A549 (cell line): Measurements from ENCODE around the gene TRUB2. TPM values are rescaled to one million over a fixed set of nuclear protein-coding genes. Genes with fewer than 3 reads are reported as not detected.

Experiments used
- ATAC-seq, 2 experiments: fragments of 200-7000 bp in 1 of 2; fragments of >200 bp in 1 of 2; cut with Nextera tagmentation in 1 of 2; cut with Tn5 transposase in 1 of 2; 3 replicates each; pipeline versions ENCODE4 v1.8.0 to v1.9.1; 2018 to 2020; ENCODE audit warnings: mild to moderate bottlenecking in 1 of 2, moderate library complexity in 1 of 2
- CTCF ChIA-PET: fragments of 300-600 bp; sonication (Branson Sonifier 250); formaldehyde crosslinking; extraction: SDS; loops from one replicate; lab custom pipeline; 2021; ENCODE audit warnings: antibody characterized with exemption, inconsistent platforms; lab: Yijun Ruan, JAX
- POLR2A ChIA-PET: fragments of 350-600 bp; formaldehyde crosslinking; extraction: SDS; loops from one replicate; lab custom pipeline; 2021; ENCODE audit warnings: antibody characterized with exemption, inconsistent platforms; lab: Yijun Ruan, JAX
- DNase-seq, 2 experiments: peaks; one replicate each; pipeline versions ENCODE4 v3.0.0 to v3.0.0-alpha.2; 2011 to 2016; ENCODE audit warnings: low read depth in 1 of 2, low spot score in 1 of 2
- FAIRE-seq: peaks from 2 replicates; lab custom pipeline; 2011; peaks lifted over from hg19 to GRCh38; lab: Jason Lieb, UNC
- H3K27ac ChIP-seq, 2 experiments: fragments of >200 bp; sonication (Bioruptor Twin); formaldehyde crosslinking; 3 replicates each; pipeline ENCODE4 v1.5.1; 2016 to 2017
- H3K4me1 ChIP-seq: fragments of >200 bp; sonication (Bioruptor Twin); formaldehyde crosslinking; 3 replicates; pipeline ENCODE4 v1.6.1; 2016
- H3K4me2 ChIP-seq: fragments of >200 bp; sonication (Bioruptor Twin); formaldehyde crosslinking; 3 replicates; pipeline ENCODE4 v1.6.1; 2016
- H3K4me3 ChIP-seq: fragments of >200 bp; sonication (Bioruptor Twin); formaldehyde crosslinking; 3 replicates; pipeline ENCODE4 v1.5.1; 2016
- H3K9me3 ChIP-seq: fragments of >200 bp; sonication (Bioruptor Twin); formaldehyde crosslinking; 3 replicates; pipeline ENCODE4 v1.6.1; 2016
- BHLHE40 ChIP-seq: IDR thresholded peaks from 2 replicates; pipeline ENCODE4 v1.6.1; 2012; ENCODE audit warnings: low read depth, low read length, inconsistent platforms
- CBX8 ChIP-seq: fragments of 200-600 bp; sonication (generic); IDR thresholded peaks from 2 replicates; pipeline ENCODE4 v1.6.1; 2016
- FOSB ChIP-seq: fragments of 250-450 bp; sonication (Bioruptor Pico); IDR thresholded peaks from 2 replicates; pipeline ENCODE4 v1.5.0; 2020; ENCODE audit warnings: mild to moderate bottlenecking, moderate library complexity
- JUN ChIP-seq, 2 experiments: fragments of >200 bp; sonication (Bioruptor Twin); formaldehyde crosslinking; IDR thresholded peaks; 2 replicates in 1 of 2; 3 replicates in 1 of 2; pipeline ENCODE4 v1.6.1; 2016 to 2017
- JUNB ChIP-seq: fragments of >200 bp; sonication (Bioruptor Twin); formaldehyde crosslinking; IDR thresholded peaks from 2 replicates; pipeline ENCODE4 v1.6.1; 2016
- KDM5A ChIP-seq: fragments of 200-600 bp; sonication (generic); IDR thresholded peaks from 2 replicates; pipeline ENCODE4 v1.6.1; 2016; ENCODE audit warnings: antibody characterized with exemption, mild to moderate bottlenecking
- MAZ ChIP-seq: fragments of 150-350 bp; IDR thresholded peaks from 2 replicates; pipeline ENCODE4 v1.6.1; 2014; ENCODE audit warnings: antibody characterized with exemption, low read depth, low read length, borderline replicate concordance
- RARB ChIP-seq: fragments of 250-450 bp; sonication (Bioruptor Pico); IDR thresholded peaks from 2 replicates; pipeline ENCODE4 v1.8.0; 2021; ENCODE audit warnings: mild to moderate bottlenecking, moderate library complexity
- RCOR1 ChIP-seq: fragments of 150-350 bp; IDR thresholded peaks from 2 replicates; pipeline ENCODE4 v1.6.1; 2014; ENCODE audit warnings: antibody characterized with exemption, low read length, low read depth
- TP53 ChIP-seq: fragments of 250-450 bp; sonication (Bioruptor Pico); IDR thresholded peaks from 2 replicates; pipeline ENCODE4 v1.5.0; 2021; ENCODE audit warnings: mild to moderate bottlenecking, moderate library complexity
- ZC3H11A ChIP-seq: fragments of 450-650 bp; IDR thresholded peaks from 2 replicates; pipeline ENCODE4 v1.6.1; 2014; ENCODE audit warnings: antibody characterized with exemption, mild to moderate bottlenecking
- WGBS: methylation state at CpG from one replicate; pipeline ENCODE4 v1.1.6; 2017; ENCODE audit errors: missing lambda C conversion rate; 5-methylcytosine and 5-hydroxymethylcytosine counted together
- polyA plus RNA-seq, 4 experiments: library from polyadenylated mRNA; depleted of rRNA in 3 of 4; stranded (reverse); fragments of >200 nt; fragmentation: RNase III in 1 of 4; extraction: RNeasy Plus Mini Kit Qiagen cat#74134 plus additional on column Dnase treatment in 1 of 4; gene quantifications; 2 replicates in 3 of 4; 3 replicates in 1 of 4; pipeline ENCODE4 v1.2.3, GENCODE V29; 2011 to 2017
- TF ChIP-seq, protein P1 (sequence below): fragments of >200 bp; sonication (Bioruptor Twin); formaldehyde crosslinking; IDR thresholded peaks from 3 replicates; pipeline ENCODE4 v1.5.1; 2016
- TF ChIP-seq, protein P2 (sequence below): fragments of 150-350 bp; IDR thresholded peaks from 2 replicates; pipeline ENCODE4 v1.6.1; 2014; ENCODE audit warnings: low read depth, mild to moderate bottlenecking, low read length
- TF ChIP-seq, protein P3 (sequence below): fragments of >200 bp; sonication (Bioruptor Twin); formaldehyde crosslinking; IDR thresholded peaks from 2 replicates; pipeline ENCODE4 v1.6.1; 2016
- TF ChIP-seq, protein P4 (sequence below): fragments of >200 bp; sonication (Bioruptor Twin); formaldehyde crosslinking; IDR thresholded peaks from 3 replicates; pipeline ENCODE4 v1.6.1; 2016

Gene TRUB2
- polyA plus RNA-seq, 2 of the 4 experiments (the other 2 are of a cell fraction): 29.0 to 38.7 TPM

DNA sequence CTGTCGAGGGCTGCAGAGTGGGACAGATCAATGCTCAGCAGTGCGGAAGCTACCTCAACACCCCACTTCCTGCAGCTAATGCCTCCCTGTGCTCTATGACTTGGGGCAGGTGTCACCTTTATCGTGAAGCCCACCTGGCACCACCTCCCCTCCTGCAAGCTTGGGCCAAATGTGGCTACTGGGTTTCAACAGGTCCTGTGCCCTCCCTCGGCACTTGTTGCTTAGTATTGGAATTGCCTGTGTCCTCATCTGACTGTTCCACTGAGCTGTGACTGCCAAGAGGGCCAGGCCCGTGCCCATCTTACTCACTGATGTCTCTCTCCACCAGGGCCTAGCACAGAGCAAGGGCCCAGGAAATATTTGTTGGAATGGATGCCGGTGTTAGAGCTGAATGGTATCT is 27.5 kb upstream of the TRUB2 start:
- no peaks in the 10 kb centered on the region for H3K4me1 ChIP-seq
- 87% methylated on average over 6 of the region's 6 CpGs for WGBS
- no peak overlapping the region for H3K4me3 ChIP-seq
- no peak for TF ChIP-seq JUN (IDR thresholded peaks at IDR 0.05)
- TF ChIP-seq RCOR1: no peak
- no peak for TF ChIP-seq MAZ
- TF ChIP-seq CBX8: no peak
- TF ChIP-seq, protein P1, sequence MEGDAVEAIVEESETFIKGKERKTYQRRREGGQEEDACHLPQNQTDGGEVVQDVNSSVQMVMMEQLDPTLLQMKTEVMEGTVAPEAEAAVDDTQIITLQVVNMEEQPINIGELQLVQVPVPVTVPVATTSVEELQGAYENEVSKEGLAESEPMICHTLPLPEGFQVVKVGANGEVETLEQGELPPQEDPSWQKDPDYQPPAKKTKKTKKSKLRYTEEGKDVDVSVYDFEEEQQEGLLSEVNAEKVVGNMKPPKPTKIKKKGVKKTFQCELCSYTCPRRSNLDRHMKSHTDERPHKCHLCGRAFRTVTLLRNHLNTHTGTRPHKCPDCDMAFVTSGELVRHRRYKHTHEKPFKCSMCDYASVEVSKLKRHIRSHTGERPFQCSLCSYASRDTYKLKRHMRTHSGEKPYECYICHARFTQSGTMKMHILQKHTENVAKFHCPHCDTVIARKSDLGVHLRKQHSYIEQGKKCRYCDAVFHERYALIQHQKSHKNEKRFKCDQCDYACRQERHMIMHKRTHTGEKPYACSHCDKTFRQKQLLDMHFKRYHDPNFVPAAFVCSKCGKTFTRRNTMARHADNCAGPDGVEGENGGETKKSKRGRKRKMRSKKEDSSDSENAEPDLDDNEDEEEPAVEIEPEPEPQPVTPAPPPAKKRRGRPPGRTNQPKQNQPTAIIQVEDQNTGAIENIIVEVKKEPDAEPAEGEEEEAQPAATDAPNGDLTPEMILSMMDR: no peak
- no peak for TF ChIP-seq RARB (CRISPR knock-in tag)
- no peak overlapping the region for H3K27ac ChIP-seq
- H3K4me2 ChIP-seq: no peak overlapping the region
- no peak for ATAC-seq
- CTCF ChIA-PET: interaction anchor here (0.7 to 4.4 kb wide), 7 partner anchors 8 to 54 kb away, joined by 3 to 38 read pairs (median 4); no protein-coding TSS in a partner anchor
- POLR2A ChIA-PET: no interaction called here
- FAIRE-seq: no peak
- H3K9me3 ChIP-seq: no peaks in the 10 kb centered on the region
- DNase-seq: no peak

DNA sequence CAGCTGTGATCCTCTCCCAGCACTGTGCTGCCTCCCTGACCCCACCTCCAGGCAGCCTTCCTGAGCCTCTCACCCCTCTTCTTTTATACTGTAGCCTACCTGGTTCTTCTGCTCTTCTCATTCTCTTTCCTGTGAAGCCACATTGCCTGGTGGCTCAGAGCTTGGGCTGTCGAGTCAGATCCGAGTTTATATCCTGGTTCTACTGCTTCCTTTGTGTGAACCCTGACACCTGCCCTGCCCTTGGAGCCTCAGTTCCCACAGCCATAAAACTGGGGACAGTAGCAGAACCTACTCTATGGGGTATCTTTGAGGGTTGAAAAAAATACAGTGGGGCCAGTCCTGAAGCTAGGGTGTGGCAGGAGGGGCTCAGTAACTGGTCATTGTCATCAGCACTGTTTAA is 26.9 kb upstream of the TRUB2 start:
- Histone ChIP-seq H3K4me1 (no peaks in the 10 kb centered on the region), H3K27ac (no peak overlapping the region), H3K9me3 (no peaks in the 10 kb centered on the region), H3K4me3 (no peak overlapping the region), H3K4me2 (no peak overlapping the region)
- ChIA-PET CTCF (interaction anchor here (0.7 to 4.4 kb wide), 4 partner anchors 13 to 53 kb away, joined by 3 to 38 read pairs (median 4); no protein-coding TSS in a partner anchor), POLR2A (no interaction called here)
- ATAC-seq (no peak), FAIRE-seq (no peak), DNase-seq (no peak)
- TF ChIP-seq MAZ (no peak), FOSB (CRISPR knock-in tag) (no peak), BHLHE40 (no peak), JUNB (no peak), KDM5A (no peak), JUN (IDR thresholded peaks at IDR 0.05) (no peak), TP53 (no peak), ZC3H11A (no peak)
- TF ChIP-seq, protein P2, sequence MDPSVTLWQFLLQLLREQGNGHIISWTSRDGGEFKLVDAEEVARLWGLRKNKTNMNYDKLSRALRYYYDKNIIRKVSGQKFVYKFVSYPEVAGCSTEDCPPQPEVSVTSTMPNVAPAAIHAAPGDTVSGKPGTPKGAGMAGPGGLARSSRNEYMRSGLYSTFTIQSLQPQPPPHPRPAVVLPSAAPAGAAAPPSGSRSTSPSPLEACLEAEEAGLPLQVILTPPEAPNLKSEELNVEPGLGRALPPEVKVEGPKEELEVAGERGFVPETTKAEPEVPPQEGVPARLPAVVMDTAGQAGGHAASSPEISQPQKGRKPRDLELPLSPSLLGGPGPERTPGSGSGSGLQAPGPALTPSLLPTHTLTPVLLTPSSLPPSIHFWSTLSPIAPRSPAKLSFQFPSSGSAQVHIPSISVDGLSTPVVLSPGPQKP: no peak
- TF ChIP-seq, protein P3, sequence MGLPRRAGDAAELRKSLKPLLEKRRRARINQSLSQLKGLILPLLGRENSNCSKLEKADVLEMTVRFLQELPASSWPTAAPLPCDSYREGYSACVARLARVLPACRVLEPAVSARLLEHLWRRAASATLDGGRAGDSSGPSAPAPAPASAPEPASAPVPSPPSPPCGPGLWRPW: no peak
- WGBS: 81% methylated on average over 2 of the region's 2 CpGs

DNA sequence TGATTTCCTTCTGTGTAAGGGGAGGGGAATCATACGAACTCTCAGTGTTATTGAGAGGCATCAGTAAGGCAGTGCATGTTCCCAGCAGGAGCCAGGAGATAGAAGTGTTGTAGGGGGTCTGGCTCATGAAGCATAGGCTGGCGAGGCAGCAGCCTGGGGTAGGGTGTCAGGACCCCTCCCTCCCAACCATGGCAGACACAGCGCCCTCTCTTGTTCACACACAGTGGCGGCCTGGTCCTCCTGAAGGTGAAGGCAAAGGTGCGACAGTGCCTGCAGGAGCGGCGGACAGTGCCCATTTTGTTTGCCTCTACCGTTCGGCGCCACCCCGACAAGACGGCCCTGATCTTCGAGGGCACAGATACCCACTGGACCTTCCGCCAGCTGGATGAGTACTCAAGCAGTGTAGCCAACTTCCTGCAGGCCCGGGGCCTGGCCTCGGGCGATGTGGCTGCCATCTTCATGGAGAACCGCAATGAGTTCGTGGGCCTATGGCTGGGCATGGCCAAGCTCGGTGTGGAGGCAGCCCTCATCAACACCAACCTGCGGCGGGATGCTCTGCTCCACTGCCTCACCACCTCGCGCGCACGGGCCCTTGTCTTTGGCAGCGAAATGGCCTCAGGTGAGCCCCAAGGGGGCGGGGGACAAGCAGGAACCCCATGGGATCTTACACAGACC is 22.8 kb upstream of the TRUB2 start:
- DNase-seq (no peak), ATAC-seq (no peak), FAIRE-seq (no peak)
- Histone ChIP-seq H3K27ac (no peak overlapping the region), H3K4me1 (no peaks in the 10 kb centered on the region), H3K4me2 (no peak overlapping the region), H3K9me3 (no peaks in the 10 kb centered on the region), H3K4me3 (no peak overlapping the region)
- ChIA-PET CTCF (interaction anchor here (0.7 to 7.2 kb wide), 6 partner anchors 14 to 94 kb away, joined by 3 to 206 read pairs (median 6); no protein-coding TSS in a partner anchor), POLR2A (no interaction called here)
- TF ChIP-seq, protein P4, sequence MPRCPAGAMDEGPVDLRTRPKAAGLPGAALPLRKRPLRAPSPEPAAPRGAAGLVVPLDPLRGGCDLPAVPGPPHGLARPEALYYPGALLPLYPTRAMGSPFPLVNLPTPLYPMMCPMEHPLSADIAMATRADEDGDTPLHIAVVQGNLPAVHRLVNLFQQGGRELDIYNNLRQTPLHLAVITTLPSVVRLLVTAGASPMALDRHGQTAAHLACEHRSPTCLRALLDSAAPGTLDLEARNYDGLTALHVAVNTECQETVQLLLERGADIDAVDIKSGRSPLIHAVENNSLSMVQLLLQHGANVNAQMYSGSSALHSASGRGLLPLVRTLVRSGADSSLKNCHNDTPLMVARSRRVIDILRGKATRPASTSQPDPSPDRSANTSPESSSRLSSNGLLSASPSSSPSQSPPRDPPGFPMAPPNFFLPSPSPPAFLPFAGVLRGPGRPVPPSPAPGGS: no peak
- WGBS: 98% methylated on average over 28 of the region's 28 CpGs
